Activated T-cell treated with anti-CD3 and anti-CD28 coated beads for 24 hours (primary cell): ENCODE measurements around the gene C10orf105.

Experiments
- DNase-seq: peaks from one replicate; pipeline ENCODE4 v3.0.0-alpha.2; 2020; ENCODE audit warnings: low read depth

The C10orf105 gene

DNA sequence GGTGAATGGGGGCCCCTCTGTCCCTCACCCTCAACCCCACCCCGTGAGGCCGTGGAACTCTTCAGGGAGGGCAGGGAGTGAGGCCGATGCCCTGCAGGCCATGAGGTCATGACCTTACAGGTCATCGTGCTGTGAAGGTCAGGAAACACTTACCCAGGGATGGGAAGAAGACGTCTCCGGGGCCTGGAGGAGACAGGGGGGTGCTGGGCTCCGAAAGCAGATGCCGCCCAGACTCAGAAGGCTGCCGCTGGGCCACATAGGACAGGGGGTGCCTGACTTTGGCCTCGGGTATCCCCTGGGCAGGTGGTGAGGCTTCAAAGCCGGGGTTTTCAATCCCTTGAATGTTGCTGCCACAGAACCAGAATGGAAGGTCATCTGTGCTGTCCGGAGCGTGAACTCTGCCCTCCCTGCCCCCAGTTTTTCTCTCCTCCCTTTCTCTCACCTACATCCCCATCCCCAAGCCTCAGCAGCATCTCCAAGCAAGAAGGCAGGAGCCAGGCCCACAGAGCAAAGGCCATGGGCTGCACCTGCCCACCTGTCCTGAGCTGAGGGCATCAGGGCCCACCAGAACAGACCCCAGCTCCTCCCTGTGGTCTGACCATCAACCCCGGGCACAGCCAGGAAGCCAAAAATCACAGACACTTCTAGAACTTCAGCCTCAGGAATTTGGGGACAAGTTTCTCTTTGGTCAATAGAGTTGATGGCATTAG is 32.1 kb upstream of the C10orf105 start:
- DNase-seq: no peak

- DNase-seq: no peak
Measured at GRCh38 chr10:71750986-71751385, 31.4 kb upstream of the C10orf105 start.

DNA sequence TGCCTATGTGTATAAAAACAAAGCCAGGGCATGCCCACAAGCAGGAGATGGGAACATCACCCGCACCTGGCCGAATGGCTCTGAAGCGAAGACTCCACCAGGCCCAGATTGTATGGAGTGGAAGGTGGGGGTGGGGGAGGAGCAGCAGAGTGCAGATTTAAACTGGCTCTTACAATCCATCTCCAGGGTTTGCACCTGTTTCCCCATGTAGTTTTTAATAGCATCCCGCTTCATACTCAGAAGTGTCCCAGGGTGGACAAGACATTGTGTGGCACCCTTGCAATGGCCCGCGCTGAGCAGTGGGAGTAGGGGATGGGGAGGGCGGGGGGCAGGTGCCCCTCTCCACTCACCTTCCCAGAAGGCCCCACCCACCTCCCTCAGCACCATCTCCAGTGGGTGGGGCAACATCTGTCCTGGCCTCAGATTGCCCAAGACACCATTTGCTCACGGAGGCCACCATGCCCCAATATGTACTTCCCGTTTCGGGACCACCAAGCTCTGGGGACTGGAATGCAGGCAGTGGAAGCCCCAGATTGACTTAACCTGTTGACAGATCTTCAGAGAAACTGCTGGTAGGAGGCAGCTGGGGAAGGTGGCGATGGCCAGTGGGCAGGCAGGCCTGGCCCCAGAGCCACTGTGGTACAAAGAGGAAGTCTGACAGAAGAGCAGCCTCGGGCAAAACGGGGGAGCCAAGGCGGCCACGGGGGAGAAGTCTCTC is 30.7 kb upstream of the C10orf105 start:
- DNase-seq: no peak

DNA sequence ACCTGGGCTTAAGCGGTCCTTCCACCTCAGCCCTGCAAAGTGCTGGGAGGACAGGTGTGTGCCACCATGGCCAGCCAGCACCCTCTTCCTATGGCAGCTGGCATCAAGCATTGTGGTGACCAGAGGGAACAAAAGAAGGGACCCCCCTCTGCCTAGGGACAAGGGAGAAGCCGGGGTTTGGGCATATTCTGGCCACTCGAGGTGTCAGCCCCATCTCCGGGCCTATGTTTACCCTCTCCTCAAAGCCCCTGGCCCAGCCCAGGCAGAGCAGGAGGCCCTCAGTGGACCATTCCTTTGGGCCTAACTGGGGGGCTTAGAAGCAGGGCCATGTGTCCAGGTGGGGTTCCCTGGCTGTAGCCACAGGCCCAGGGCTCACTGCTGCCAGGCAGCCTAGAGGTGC is 29.8 kb upstream of the C10orf105 start:
- no peak for DNase-seq

GRCh38 chr10:71748671-71749191 is 29.2 kb upstream of the C10orf105 start:
- peak; percentile 55 for DNase-seq

DNA sequence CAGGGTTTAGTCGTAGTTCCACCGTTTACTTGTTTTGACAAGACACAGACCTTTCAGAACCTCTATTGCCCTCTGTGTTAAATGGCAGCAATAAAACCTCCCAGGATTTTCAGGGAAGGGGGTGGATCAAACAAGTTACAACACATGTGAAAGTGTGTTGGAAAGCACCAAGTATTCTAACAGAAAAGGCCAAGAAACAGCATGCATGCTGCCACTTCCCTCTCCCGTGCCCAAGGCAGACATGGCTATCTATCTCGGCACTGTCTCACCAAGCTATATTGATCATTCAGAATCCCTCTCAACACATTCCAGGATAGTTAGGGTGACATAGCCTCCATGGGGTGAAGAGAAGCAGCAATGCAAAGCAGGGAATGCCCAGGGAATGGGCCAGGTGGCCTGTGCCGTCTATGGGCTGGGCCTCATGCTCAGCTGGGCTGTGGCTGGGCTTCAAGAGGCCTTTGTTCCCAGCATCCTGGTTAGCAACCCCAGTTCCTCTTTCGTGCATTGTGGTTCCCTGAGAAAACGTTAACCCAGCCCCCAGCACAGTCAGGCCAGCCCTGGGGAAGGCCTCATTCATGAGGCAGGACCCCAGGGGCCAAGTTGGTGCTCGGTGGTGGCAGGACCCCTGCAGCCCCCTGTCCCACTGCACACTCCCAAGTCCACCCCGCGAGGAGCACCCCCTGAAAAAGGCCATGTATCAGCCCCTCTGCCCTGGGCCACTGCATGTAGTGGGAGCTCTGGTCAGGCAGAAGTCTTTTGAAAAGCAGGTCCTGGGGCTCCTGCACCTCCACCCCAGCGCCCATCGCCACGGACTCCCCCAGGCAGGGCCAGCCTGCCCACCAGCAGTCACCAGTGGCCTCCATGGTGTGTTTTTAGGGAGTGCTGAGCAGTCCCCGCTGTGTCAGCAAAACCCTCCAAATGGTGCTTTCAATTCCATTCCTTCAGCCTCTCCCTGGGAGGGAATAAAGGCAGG is 28.3 kb upstream of the C10orf105 start:
- no peak for DNase-seq

DNA sequence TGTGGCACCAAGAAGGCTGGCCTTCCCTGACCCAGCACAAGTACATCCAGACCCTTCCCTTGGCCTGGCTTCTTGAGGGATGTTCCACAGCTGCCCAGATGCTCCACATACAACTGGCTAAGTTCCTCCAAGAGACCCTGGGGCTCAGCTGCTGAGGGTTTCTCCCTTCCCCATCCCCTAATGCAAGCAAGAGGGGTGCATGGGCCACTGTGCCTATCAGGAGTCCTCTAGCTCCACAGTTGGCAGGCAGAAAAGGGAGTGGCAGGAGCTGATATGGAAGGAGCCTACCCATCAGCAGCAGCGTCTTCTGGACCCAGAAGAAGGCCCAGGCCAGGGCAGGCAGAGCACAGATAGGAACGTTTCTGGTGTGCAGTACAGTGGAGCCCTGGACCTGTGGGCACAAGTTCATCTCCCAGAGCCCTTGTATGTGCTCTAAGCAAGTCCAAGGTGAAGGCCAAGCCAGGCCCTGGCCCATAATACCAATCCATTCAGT is 27.5 kb upstream of the C10orf105 start:
- no peak for DNase-seq

- DNase-seq: no peak
Measured at GRCh38 chr10:71746344-71747037, 26.9 kb upstream of the C10orf105 start.

GRCh38 chr10:71745664-71746250 is 26.2 kb upstream of the C10orf105 start:
- no peak for DNase-seq

DNA sequence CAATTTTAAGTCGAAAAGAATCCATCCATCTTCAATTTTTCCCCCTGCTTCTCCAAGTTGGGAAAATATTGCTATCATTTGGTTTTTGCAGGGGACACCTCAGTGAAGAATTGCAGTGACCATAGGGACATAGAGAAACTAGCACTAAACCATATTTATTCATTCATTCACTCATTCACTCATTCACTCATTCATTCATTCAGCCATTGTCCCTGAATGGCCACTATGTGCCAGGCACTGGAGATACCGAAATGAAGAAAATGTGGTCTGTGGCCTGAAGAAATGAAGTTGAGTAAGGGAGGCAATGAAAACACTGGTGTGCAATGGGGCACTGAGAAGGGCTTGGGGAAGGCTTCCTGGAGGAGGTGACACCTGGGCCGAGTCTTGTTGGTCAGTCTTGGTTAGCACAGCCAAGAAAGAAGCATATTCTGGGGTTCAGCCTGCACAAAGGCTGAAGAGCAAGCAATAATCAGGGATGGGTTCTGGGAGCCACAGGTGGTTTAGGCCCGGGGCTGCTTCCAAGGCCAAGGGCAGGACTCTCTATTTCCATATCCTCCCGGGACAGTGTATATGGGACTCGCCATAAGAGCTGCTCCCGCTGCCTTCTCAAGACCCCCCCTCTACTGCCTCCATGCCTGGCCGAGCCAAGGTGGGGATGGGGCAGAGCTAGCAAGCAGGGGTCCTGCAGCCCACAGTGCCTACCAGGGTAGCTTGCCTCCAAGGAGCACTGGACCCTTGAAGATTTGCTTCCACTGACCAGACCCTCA is 25.5 kb upstream of the C10orf105 start:
- no peak for DNase-seq

- DNase-seq: no peak
Measured at GRCh38 chr10:71743866-71744265, 24.3 kb upstream of the C10orf105 start.

DNA sequence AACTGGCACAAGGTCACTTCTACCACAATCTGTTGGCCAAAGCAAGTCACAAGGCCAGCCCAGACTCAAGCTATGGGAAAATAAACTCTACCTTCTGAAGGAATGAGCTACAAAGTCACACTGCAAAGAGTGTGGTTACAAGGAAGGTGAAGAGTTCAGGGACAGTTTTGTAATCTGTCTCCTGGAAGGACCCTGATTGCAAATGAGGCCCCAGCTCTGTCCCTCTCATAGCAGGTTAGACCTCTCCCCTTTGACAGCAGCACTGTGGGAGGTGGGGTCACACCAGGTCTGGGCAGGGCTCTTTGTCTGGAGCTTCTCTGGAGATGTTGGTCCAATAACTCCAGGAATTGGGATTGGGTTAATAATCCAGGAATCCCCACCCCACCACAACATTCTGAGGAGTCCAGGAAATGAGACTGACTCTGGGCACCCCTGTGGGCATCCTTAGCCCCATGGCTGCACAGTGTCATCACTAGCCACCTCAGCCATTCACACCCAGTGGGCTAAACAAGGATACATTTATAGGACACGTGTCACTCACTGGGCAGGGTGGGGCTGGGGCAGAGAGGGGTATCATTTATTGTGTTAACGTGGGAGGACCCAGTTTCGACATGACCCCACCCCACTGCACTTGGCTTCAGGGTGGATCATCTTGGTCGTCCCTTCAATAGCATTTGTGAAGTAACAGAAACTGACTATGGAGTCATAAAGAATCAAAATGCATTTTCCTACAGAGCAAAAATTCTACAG is 23.7 kb upstream of the C10orf105 start:
- DNase-seq: no peak

DNA sequence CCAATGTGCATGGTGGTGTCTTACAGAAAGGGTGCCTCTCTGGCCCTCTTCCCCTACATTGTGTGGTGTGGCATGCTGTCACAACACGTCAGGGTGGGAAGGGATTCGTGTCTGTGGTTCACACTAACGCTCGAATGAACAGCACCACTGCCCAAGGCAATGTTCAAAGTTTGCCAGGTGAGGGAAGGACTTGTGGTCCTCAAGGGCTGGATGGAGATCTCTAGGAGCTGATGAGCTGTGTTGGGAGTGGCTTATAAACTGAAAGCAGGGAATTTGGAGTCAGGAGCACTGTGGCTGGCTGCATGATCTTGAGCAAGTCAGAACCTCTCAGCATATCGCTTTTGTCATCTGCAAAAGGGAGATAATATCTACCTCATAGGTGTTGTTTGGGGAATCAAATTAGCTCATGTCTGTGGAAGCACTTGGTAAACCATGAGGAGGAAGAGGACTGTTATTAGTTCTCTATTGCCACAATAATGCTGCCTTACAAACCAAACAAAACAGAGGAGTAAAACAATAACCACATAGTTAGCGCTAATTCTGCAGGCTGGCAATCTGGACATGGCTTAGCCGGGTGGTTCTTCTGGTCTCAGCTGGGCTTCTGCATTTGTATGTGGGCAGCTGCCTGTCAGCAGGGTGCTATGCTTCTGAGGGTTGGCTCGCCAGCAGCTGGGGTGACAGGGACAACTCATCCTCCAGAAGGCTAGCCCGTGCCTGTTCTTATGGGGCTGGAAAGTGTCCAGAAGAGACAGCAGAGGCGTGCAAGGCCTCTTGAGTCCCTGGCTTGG is 22.9 kb upstream of the C10orf105 start:
- DNase-seq: no peak

GRCh38 chr10:71741671-71742070 is 22.1 kb upstream of the C10orf105 start:
- DNase-seq: no peak

- DNase-seq: no peak
Measured at GRCh38 chr10:71741029-71741428, 21.5 kb upstream of the C10orf105 start.

DNA sequence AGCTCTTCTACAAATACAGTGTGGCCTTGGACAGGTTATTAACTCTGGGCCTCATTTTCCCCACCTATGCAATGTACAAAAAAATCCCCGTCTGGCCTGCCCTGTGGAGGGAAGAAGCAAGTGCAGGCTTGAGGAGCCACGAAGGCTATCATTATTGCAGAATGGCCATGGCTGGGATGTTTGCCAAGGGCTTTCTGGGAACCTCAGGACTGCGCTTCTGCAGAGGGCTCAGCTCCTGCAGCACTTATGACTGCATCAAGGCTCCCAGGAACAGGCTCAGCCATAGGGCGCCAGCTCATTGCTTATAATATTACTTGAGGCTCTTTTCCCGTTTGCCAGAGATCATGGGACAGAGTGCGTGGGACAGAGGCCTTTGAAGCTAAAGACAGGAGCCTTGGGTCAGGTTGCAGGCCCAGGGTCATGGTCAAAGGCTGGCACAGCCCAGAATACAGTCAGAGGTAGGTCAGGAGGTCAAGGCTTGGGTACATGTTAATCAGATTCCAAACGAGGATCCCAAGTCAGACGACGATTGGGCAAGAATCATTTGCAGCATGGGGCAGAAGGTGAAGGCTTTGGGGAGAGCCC is 20.6 kb upstream of the C10orf105 start:
- DNase-seq: no peak

GRCh38 chr10:71739358-71739900 is 19.9 kb upstream of the C10orf105 start:
- DNase-seq: no peak

- no peak for DNase-seq
Measured at GRCh38 chr10:71737834-71738197, 18.2 kb upstream of the C10orf105 start.
